OCI-LY3 (cell line): ENCODE results near the gene NDUFAF8.

Experiments
- H2AFZ ChIP-seq: fragments of 200-600, 300-600 bp; shearing (Covaris generic); 2 replicates; pipeline ENCODE4 v1.6.0; 2014; ENCODE audit warnings: antibody characterized with exemption, low read depth, low read length
- H3K27ac ChIP-seq: fragments of 200-600, 300-600 bp; sonication (generic); 2 replicates; pipeline ENCODE4 v1.5.1; 2014; ENCODE audit warnings: mild to moderate bottlenecking, low read length, moderate library complexity, mixed read lengths
- H3K27me3 ChIP-seq: fragments of 200-600, 300-600 bp; sonication (generic); 2 replicates; pipeline ENCODE4 v1.6.1; 2014; ENCODE audit warnings: low read depth, low read length, mixed read lengths
- H3K36me3 ChIP-seq: fragments of 200-600, 300-600 bp; sonication (generic); replicated peaks from 2 replicates; pipeline ENCODE3; 2014; ENCODE audit warnings: low read depth, low read length, mixed read lengths
- H3K4me1 ChIP-seq: fragments of 300-600, 200-600 bp; sonication (generic); 2 replicates; pipeline ENCODE4 v1.6.1; 2014; ENCODE audit warnings: low read length, mixed read lengths
- H3K4me2 ChIP-seq: fragments of 200-600, 300-600 bp; sonication (generic); 2 replicates; pipeline ENCODE4 v1.6.1; 2014; ENCODE audit warnings: low read length, mixed read lengths
- H3K4me3 ChIP-seq: fragments of 300-600, 200-600 bp; sonication (generic); 2 replicates; pipeline ENCODE4 v1.5.1; 2014; ENCODE audit warnings: antibody characterized with exemption, mild to moderate bottlenecking, low read length, moderate library complexity
- H3K79me2 ChIP-seq: fragments of 300-600, 200-600 bp; shearing (Covaris generic); 2 replicates; pipeline ENCODE4 v1.6.1; 2014; ENCODE audit warnings: mild to moderate bottlenecking, low read length, mixed read lengths
- H3K9ac ChIP-seq: fragments of 300-600, 200-600 bp; shearing (Covaris generic); 2 replicates; pipeline ENCODE4 v1.6.0; 2014; ENCODE audit warnings: mild to moderate bottlenecking, low read length, moderate library complexity
- H3K9me3 ChIP-seq: fragments of 200-600, 300-600 bp; shearing (Covaris generic); 2 replicates; pipeline ENCODE4 v1.6.1; 2014; ENCODE audit warnings: low read length, mixed read lengths; ENCODE audit not compliant: insufficient read depth
- H4K20me1 ChIP-seq: fragments of 200-600, 300-600 bp; sonication (generic); 2 replicates; pipeline ENCODE4 v1.6.1; 2016; ENCODE audit warnings: low read length, mixed read lengths; ENCODE audit not compliant: insufficient read depth
- CTCF ChIP-seq: fragments of 200-600, 300-600 bp; sonication (generic); IDR thresholded peaks from 2 replicates; pipeline ENCODE4 v1.5.1; 2014; ENCODE audit warnings: antibody characterized with exemption, low read length, low read depth
- EZH2phosphoT487 ChIP-seq: fragments of 200-600 bp; shearing (Covaris generic); IDR thresholded peaks from 2 replicates; pipeline ENCODE4 v1.6.1; 2018; ENCODE audit warnings: antibody characterized with exemption, mixed run types, low read depth

NDUFAF8 gene

GRCh38 chr17:81234940-81235821 is 3.9 kb upstream of the NDUFAF8 start:
- TF ChIP-seq CTCF (no peak), EZH2phosphoT487 (no peak)
- H3K27ac ChIP-seq = no peak overlapping the region
- peaks cover 23% of the 10 kb centered on the region for H3K79me2 ChIP-seq
- H2AFZ ChIP-seq = no peak overlapping the region
- H3K27me3 ChIP-seq = no peaks in the 10 kb centered on the region
- peaks cover 11% of the 10 kb centered on the region for H3K4me1 ChIP-seq
- no peak overlapping the region for H3K9ac ChIP-seq
- H4K20me1 ChIP-seq = no peaks in the 10 kb centered on the region
- H3K9me3 ChIP-seq = no peaks in the 10 kb centered on the region
- no peak overlapping the region for H3K4me3 ChIP-seq
- H3K4me2 ChIP-seq = no peak overlapping the region
- peaks cover 11% of the 10 kb centered on the region for H3K36me3 ChIP-seq

GRCh38 chr17:81235822-81236740 is 3.0 kb upstream of the NDUFAF8 start:
- H4K20me1 ChIP-seq = no peaks in the 10 kb centered on the region
- no peak overlapping the region for H3K4me3 ChIP-seq
- no peak overlapping the region for H2AFZ ChIP-seq
- H3K27me3 ChIP-seq = no peaks in the 10 kb centered on the region
- no peak for TF ChIP-seq CTCF
- no peak for TF ChIP-seq EZH2phosphoT487
- H3K79me2 ChIP-seq = peaks cover 32% of the 10 kb centered on the region
- H3K4me1 ChIP-seq = peaks cover 20% of the 10 kb centered on the region
- H3K27ac ChIP-seq = no peak overlapping the region
- H3K36me3 ChIP-seq = peaks cover 13% of the 10 kb centered on the region
- H3K4me2 ChIP-seq = no peak overlapping the region
- H3K9ac ChIP-seq = no peak overlapping the region
- H3K9me3 ChIP-seq = no peaks in the 10 kb centered on the region

GRCh38 chr17:81236784-81237183 is 2.3 kb upstream of the NDUFAF8 start:
- no peak overlapping the region for H2AFZ ChIP-seq
- H3K4me2 ChIP-seq = no peak overlapping the region
- TF ChIP-seq CTCF (no peak), EZH2phosphoT487 (no peak)
- H3K9me3 ChIP-seq = no peaks in the 10 kb centered on the region
- H3K9ac ChIP-seq = no peak overlapping the region
- no peaks in the 10 kb centered on the region for H3K27me3 ChIP-seq
- peaks cover 23% of the 10 kb centered on the region for H3K4me1 ChIP-seq
- H3K36me3 ChIP-seq = peaks cover 13% of the 10 kb centered on the region
- H3K27ac ChIP-seq = no peak overlapping the region
- H3K4me3 ChIP-seq = no peak overlapping the region
- H3K79me2 ChIP-seq = peaks cover 37% of the 10 kb centered on the region
- 0 out of 2 replicates have a peak, but pooled peaks cover under 1% of the 10 kb centered on the region for H4K20me1 ChIP-seq
